H9 (cell line): ENCODE measurements around the gene MAP2. TPM values are rescaled to one million over a fixed set of nuclear protein-coding genes. Genes with fewer than 3 reads are reported as not detected.

Source experiments
- DNase-seq: peaks from one replicate; pipeline ENCODE4 v3.0.0-alpha.2; 2017
- H2AFZ ChIP-seq: one replicate; pipeline ENCODE4 v1.6.1; 2013; ENCODE audit warnings: mild to moderate bottlenecking, low read length, control low read depth, moderate library complexity
- H2AK5ac ChIP-seq: 2 replicates; pipeline ENCODE4 v1.6.1; 2013; ENCODE audit warnings: low read length, control low read depth, mixed read lengths; ENCODE audit not compliant: insufficient read length
- H2BK120ac ChIP-seq: one replicate; pipeline ENCODE4 v1.6.1; 2013; ENCODE audit warnings: low read depth, mild to moderate bottlenecking, low read length, control low read depth, inconsistent platforms; ENCODE audit not compliant: poor library complexity, severe bottlenecking
- H2BK12ac ChIP-seq: 2 replicates; pipeline ENCODE4 v1.6.1; 2013; ENCODE audit warnings: low read length, control low read depth, mixed read lengths, low read depth; ENCODE audit not compliant: insufficient read length
- H2BK15ac ChIP-seq: 2 replicates; pipeline ENCODE4 v1.6.1; 2013; ENCODE audit warnings: low read depth, low read length, control low read depth
- H2BK20ac ChIP-seq: one replicate; pipeline ENCODE4 v1.6.1; 2013; ENCODE audit warnings: low read depth, mild to moderate bottlenecking, low read length, control low read depth, inconsistent platforms; ENCODE audit not compliant: poor library complexity, severe bottlenecking
- H2BK5ac ChIP-seq: 2 replicates; pipeline ENCODE4 v1.6.1; 2013; ENCODE audit warnings: low read length, control low read depth, mixed read lengths; ENCODE audit not compliant: insufficient read length
- H3K14ac ChIP-seq: 2 replicates; pipeline ENCODE4 v1.6.1; 2013; ENCODE audit warnings: low read length, control low read depth; ENCODE audit not compliant: insufficient read depth
- H3K18ac ChIP-seq: 2 replicates; pipeline ENCODE4 v1.6.1; 2013; ENCODE audit warnings: low read depth, mild to moderate bottlenecking, mixed read lengths, low read length, control low read depth; ENCODE audit not compliant: insufficient read length
- H3K23ac ChIP-seq: 2 replicates; pipeline ENCODE4 v1.6.1; 2013; ENCODE audit warnings: low read length, control low read depth, mixed read lengths, low read depth; ENCODE audit not compliant: insufficient read length
- H3K23me2 ChIP-seq: 2 replicates; pipeline ENCODE4 v1.6.1; 2013; ENCODE audit warnings: low read depth, mild to moderate bottlenecking, mixed read lengths, low read length, control low read depth; ENCODE audit not compliant: insufficient read length, poor library complexity, severe bottlenecking
- H3K27ac ChIP-seq: 2 replicates; pipeline ENCODE4 v1.5.1; 2013; ENCODE audit warnings: low read length, control low read depth, mixed read lengths, low read depth; ENCODE audit not compliant: insufficient read length
- H3K27me3 ChIP-seq: 2 replicates; pipeline ENCODE4 v1.6.1; 2013; ENCODE audit warnings: low read length, control low read depth, inconsistent platforms; ENCODE audit not compliant: insufficient read depth
- H3K4ac ChIP-seq: 2 replicates; pipeline ENCODE4 v1.6.1; 2013; ENCODE audit warnings: low read depth, mild to moderate bottlenecking, control low read depth, inconsistent platforms, low read length, moderate library complexity
- H3K4me1 ChIP-seq: 2 replicates; pipeline ENCODE4 v1.6.1; 2013; ENCODE audit warnings: low read length, control low read depth, inconsistent platforms; ENCODE audit not compliant: insufficient read depth
- H3K4me2 ChIP-seq: 2 replicates; pipeline ENCODE4 v1.6.1; 2013; ENCODE audit warnings: low read length, control low read depth, mixed read lengths; ENCODE audit not compliant: insufficient read length, insufficient read depth
- H3K56ac ChIP-seq: 2 replicates; pipeline ENCODE4 v1.6.1; 2013; ENCODE audit warnings: low read depth, mild to moderate bottlenecking, mixed read lengths, low read length, control low read depth; ENCODE audit not compliant: insufficient read length
- H3K79me1 ChIP-seq: 2 replicates; pipeline ENCODE4 v1.6.1; 2013; ENCODE audit warnings: low read depth, mild to moderate bottlenecking, moderate library complexity, low read length, control low read depth, inconsistent platforms; ENCODE audit not compliant: insufficient read depth, poor library complexity, severe bottlenecking
- H3K79me2 ChIP-seq: 2 replicates; pipeline ENCODE4 v1.6.1; 2013; ENCODE audit warnings: low read length, control low read depth, inconsistent platforms; ENCODE audit not compliant: insufficient read depth
- H3K9ac ChIP-seq: 2 replicates; pipeline ENCODE4 v1.6.1; 2013; ENCODE audit warnings: low read length, control low read depth, mixed read lengths; ENCODE audit not compliant: insufficient read length; ENCODE audit errors: extremely low read depth
- H3K9me3 ChIP-seq: one replicate; pipeline ENCODE4 v1.6.1; 2013; ENCODE audit warnings: low read depth, low read length, inconsistent platforms; ENCODE audit not compliant: control insufficient read depth
- H3T11ph ChIP-seq: one replicate; pipeline ENCODE4 v1.6.1; 2013; ENCODE audit warnings: mild to moderate bottlenecking, low read length, control low read depth, inconsistent platforms
- H4K20me1 ChIP-seq: one replicate; pipeline ENCODE4 v1.6.1; 2013; ENCODE audit not compliant: control insufficient read depth, insufficient read length, insufficient read depth
- H4K5ac ChIP-seq: 2 replicates; pipeline ENCODE4 v1.6.1; 2013; ENCODE audit warnings: low read depth, mild to moderate bottlenecking, mixed read lengths, low read length, control low read depth; ENCODE audit not compliant: insufficient read length
- H4K8ac ChIP-seq: replicated peaks from 2 replicates; pipeline ENCODE4 v1.6.1; 2013; ENCODE audit warnings: low read length, control low read depth, mixed read lengths, low read depth; ENCODE audit not compliant: insufficient read length
- H4K91ac ChIP-seq: 2 replicates; pipeline ENCODE4 v1.6.1; 2013; ENCODE audit warnings: low read depth, mild to moderate bottlenecking, moderate library complexity, mixed read lengths, low read length, control low read depth; ENCODE audit not compliant: insufficient read length
- H3K27ac Mint-ChIP-seq, 3 experiments: 2 replicates in 2 of 3; 3 replicates in 1 of 3; pipeline ENCODE4 v1.8.0; 2020 to 2021; ENCODE audit warnings: mixed read lengths in 3 of 3, mild to moderate bottlenecking in 1 of 3, moderate library complexity in 1 of 3
- H3K27me3 Mint-ChIP-seq: 2 replicates; pipeline ENCODE4 v1.8.0; 2021; ENCODE audit warnings: low read depth, mild to moderate bottlenecking, moderate library complexity, mixed read lengths
- H3K36me3 Mint-ChIP-seq, 3 experiments: 2 replicates in 2 of 3; 3 replicates in 1 of 3; pipeline ENCODE4 v1.8.0; 2020 to 2021; ENCODE audit warnings: low read depth in 3 of 3, mixed read lengths in 3 of 3; ENCODE audit not compliant: insufficient read depth in 1 of 3
- H3K4me1 Mint-ChIP-seq, 2 experiments: 2 replicates each; pipeline ENCODE4 v1.8.0; 2020; ENCODE audit warnings: mixed read lengths in 2 of 2
- H3K4me3 Mint-ChIP-seq, 2 experiments: 2 replicates in 1 of 2; 3 replicates in 1 of 2; pipeline ENCODE4 v1.8.0; 2020 to 2021; ENCODE audit warnings: mild to moderate bottlenecking in 2 of 2, mixed read lengths in 2 of 2, moderate library complexity in 1 of 2
- H3K9me3 Mint-ChIP-seq, 2 experiments: 2 replicates in 1 of 2; 3 replicates in 1 of 2; pipeline ENCODE4 v1.8.0; 2020; ENCODE audit warnings: mild to moderate bottlenecking in 2 of 2, mixed read lengths in 2 of 2, moderate library complexity in 1 of 2
- WGBS: extraction: QIAGEN DNeasy Blood & Tissue Kit; methylation state at CpG from one replicate; pipeline ENCODE4 v1.1.7; 2013; ENCODE audit warnings: missing lambda C conversion rate, low lambda C conversion rate, mixed read lengths; ENCODE audit not compliant: insufficient read length; ENCODE audit errors: extremely low coverage; 5-methylcytosine and 5-hydroxymethylcytosine counted together
- total RNA-seq: library from RNA; stranded (reverse); gene quantifications from 2 replicates; pipeline ENCODE4 v1.2.1, GENCODE V29; 2021
- TF ChIP-seq, protein P1 (sequence below): fragments of 200-600 bp; sonication (generic); conservative IDR thresholded peaks from 3 replicates; pipeline ENCODE4 v1.8.0; 2021; ENCODE audit warnings: antibody characterized with exemption, mild to moderate bottlenecking

The MAP2 gene
- total RNA-seq, 1 experiment from 2014 or later: 0.87 TPM

DNA sequence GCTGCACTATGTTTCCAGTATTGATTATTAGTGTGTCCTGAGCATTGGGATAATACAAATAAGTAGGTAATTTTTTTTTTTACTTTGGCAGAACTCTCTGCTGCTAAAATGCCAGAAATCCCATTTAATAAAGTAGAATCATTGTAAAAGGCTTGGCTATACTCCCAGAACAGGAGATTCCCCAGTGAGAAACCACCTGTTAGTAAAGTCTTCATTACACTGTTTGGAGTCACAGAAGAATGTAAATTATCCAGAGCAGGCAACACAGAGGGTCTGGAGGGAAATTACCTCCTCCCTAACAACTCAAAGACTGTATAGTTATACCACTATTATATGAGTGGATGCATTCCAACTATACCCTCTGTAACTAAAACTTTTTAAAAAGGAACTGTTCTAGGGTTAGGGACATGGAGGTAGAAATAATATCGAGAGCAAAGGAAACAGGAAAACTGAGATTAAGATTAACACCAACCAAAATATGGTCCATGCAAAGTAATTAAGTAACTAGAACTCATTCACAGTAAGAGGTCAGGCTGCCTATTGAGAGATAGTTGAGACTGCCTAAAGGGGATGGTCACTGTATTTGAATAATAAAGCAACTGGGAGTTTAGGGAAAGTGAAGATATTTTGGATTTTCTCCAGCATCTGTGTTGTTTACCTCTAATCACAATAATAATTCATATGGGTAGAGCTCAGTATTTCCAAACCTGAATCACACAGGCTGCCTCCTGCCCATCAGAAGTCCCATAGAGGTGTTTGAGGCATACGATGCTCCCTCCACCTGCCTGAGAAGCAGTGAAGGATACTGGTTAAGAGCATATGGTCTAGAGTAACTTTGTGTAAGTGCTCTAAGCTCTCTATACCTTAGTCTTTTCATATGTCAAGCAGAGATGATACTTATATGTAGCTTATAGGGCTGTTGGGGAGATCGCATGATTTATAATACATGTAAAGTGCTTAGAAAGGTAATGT lies 34.4 kb downstream of the MAP2 start:
- H3T11ph ChIP-seq: no peak overlapping the region
- no peak overlapping the region for H3K18ac ChIP-seq
- H3K56ac ChIP-seq: no peak overlapping the region
- peaks cover 19 to 31% of the 10 kb centered on the region in 2 experiments for H3K4me1 Mint-ChIP-seq
- peaks cover 0 to 2% of the 10 kb centered on the region in 2 experiments; a peak in 2 of 5 replicates for H3K9me3 Mint-ChIP-seq
- no peak overlapping the region for H3K23ac ChIP-seq
- H4K20me1 ChIP-seq: no peaks in the 10 kb centered on the region
- TF ChIP-seq, protein P1, sequence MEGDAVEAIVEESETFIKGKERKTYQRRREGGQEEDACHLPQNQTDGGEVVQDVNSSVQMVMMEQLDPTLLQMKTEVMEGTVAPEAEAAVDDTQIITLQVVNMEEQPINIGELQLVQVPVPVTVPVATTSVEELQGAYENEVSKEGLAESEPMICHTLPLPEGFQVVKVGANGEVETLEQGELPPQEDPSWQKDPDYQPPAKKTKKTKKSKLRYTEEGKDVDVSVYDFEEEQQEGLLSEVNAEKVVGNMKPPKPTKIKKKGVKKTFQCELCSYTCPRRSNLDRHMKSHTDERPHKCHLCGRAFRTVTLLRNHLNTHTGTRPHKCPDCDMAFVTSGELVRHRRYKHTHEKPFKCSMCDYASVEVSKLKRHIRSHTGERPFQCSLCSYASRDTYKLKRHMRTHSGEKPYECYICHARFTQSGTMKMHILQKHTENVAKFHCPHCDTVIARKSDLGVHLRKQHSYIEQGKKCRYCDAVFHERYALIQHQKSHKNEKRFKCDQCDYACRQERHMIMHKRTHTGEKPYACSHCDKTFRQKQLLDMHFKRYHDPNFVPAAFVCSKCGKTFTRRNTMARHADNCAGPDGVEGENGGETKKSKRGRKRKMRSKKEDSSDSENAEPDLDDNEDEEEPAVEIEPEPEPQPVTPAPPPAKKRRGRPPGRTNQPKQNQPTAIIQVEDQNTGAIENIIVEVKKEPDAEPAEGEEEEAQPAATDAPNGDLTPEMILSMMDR: no peak
- no peak overlapping the region for H2BK15ac ChIP-seq
- peaks cover 0 to 4% (median 3%) of the 10 kb centered on the region in 3 experiments; a peak in 4 of 7 replicates for H3K36me3 Mint-ChIP-seq
- no peak overlapping the region for H2BK120ac ChIP-seq
- no peak overlapping the region for H3K4ac ChIP-seq
- no peak overlapping the region for H3K9ac ChIP-seq
- no peak overlapping the region for H4K91ac ChIP-seq
- no peaks in the 10 kb centered on the region; the same call in 1 of the 2 replicates for H3K4me1 ChIP-seq
- no peak overlapping the region for H4K8ac ChIP-seq
- no peaks in the 10 kb centered on the region for H3K9me3 ChIP-seq
- peak overlapping the region in 2 of 3 experiments; percentile 90 to 96; a peak in 5 of 7 replicates for H3K27ac Mint-ChIP-seq
- H3K27ac ChIP-seq: no peak overlapping the region
- no peaks in the 10 kb centered on the region for H3K23me2 ChIP-seq
- peaks cover 2% of the 10 kb centered on the region; the same call in 1 of the 2 replicates for H3K27me3 Mint-ChIP-seq
- H2BK20ac ChIP-seq: no peak overlapping the region
- no peak overlapping the region for H3K4me2 ChIP-seq
- no peak overlapping the region for H2BK5ac ChIP-seq
- H3K14ac ChIP-seq: no peak overlapping the region
- no CpG with 5 or more reads among the region's 3 CpGs for WGBS
- H3K79me2 ChIP-seq: no peaks in the 10 kb centered on the region
- DNase-seq: no peak
- peak overlapping the region in 1 of 2 experiments; percentile 57; a peak in 1 of 5 replicates for H3K4me3 Mint-ChIP-seq
- no peak overlapping the region for H4K5ac ChIP-seq
- H2AFZ ChIP-seq: no peak overlapping the region
- no peak overlapping the region for H2BK12ac ChIP-seq
- H3K27me3 ChIP-seq: no peaks in the 10 kb centered on the region
- no peaks in the 10 kb centered on the region for H3K79me1 ChIP-seq
- H2AK5ac ChIP-seq: no peak overlapping the region
